ENCODE measurements around the gene OLA1.

Gene OLA1

GRCh38 chr2:174184915-174185314, 63.4 kb downstream of the OLA1 start:
- Histone ChIP-seq H3K9me3 (ENCODE audit: control insufficient read depth, insufficient read depth, low read length) (no peaks in the 10 kb centered on the region), H3K4me1 (ENCODE audit: control insufficient read depth, low read length) (no peaks in the 10 kb centered on the region), H3K27ac (ENCODE audit: low read depth, low read length) (no peak overlapping the region), H3K4me2 (ENCODE audit: low read length) (no peak overlapping the region), H3K9me2 (replicated peaks; ENCODE audit: control insufficient read depth, low read length) (no peaks in the 10 kb centered on the region), H3K4me3 (ENCODE audit: low read length) (no peak overlapping the region), H4K20me1 (ENCODE audit: control insufficient read depth, insufficient read depth, low read depth, low read length) (no peaks in the 10 kb centered on the region), H3K27me3 (ENCODE audit: control insufficient read depth, low read length) (no peaks in the 10 kb centered on the region), H3K79me2 (ENCODE audit: control insufficient read depth, low read length) (peaks cover 79% of the 10 kb centered on the region), H3F3A (ENCODE audit: control insufficient read depth, insufficient read depth) (no peaks in the 10 kb centered on the region), H3K36me3 (ENCODE audit: control insufficient read depth, low read length) (peaks cover 20% of the 10 kb centered on the region)
- TF ChIP-seq, protein P1, sequence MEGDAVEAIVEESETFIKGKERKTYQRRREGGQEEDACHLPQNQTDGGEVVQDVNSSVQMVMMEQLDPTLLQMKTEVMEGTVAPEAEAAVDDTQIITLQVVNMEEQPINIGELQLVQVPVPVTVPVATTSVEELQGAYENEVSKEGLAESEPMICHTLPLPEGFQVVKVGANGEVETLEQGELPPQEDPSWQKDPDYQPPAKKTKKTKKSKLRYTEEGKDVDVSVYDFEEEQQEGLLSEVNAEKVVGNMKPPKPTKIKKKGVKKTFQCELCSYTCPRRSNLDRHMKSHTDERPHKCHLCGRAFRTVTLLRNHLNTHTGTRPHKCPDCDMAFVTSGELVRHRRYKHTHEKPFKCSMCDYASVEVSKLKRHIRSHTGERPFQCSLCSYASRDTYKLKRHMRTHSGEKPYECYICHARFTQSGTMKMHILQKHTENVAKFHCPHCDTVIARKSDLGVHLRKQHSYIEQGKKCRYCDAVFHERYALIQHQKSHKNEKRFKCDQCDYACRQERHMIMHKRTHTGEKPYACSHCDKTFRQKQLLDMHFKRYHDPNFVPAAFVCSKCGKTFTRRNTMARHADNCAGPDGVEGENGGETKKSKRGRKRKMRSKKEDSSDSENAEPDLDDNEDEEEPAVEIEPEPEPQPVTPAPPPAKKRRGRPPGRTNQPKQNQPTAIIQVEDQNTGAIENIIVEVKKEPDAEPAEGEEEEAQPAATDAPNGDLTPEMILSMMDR (IDR thresholded peaks at IDR 0.05; ENCODE audit: low read depth, low read length, poor library complexity, severe bottlenecking): no peak
- no peak for TF ChIP-seq EZH2phosphoT487 (IDR thresholded peaks at IDR 0.05; ENCODE audit: borderline replicate concordance, low read length)

DNA sequence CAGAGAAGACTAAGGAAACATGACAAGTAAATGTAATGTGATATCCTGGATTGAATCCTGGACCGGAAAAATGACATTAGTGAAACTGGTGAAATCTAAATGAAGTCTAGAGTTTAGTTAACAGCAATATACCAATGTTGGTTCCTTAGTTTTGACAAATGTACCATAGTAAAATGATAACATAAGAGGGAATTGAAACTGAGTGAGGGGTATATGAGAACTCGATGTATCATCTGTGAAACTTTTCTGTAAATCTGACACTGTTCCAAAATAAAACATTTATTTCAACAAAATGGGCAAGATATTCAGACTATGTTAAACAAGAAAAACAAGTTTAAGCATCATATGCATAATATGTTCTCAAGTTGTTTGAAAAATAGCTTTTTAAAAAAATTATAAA, 63.8 kb downstream of the OLA1 start:
- Histone ChIP-seq H3K79me2 (ENCODE audit: control insufficient read depth, low read length) (peaks cover 76% of the 10 kb centered on the region), H3K27me3 (ENCODE audit: control insufficient read depth, low read length) (no peaks in the 10 kb centered on the region), H3K4me2 (ENCODE audit: low read length) (no peak overlapping the region), H3K9me2 (replicated peaks; ENCODE audit: control insufficient read depth, low read length) (no peaks in the 10 kb centered on the region), H3K36me3 (ENCODE audit: control insufficient read depth, low read length) (peaks cover 20% of the 10 kb centered on the region), H4K20me1 (ENCODE audit: control insufficient read depth, insufficient read depth, low read depth, low read length) (no peaks in the 10 kb centered on the region), H3K4me3 (ENCODE audit: low read length) (no peak overlapping the region), H3K9me3 (ENCODE audit: control insufficient read depth, insufficient read depth, low read length) (no peaks in the 10 kb centered on the region), H3K27ac (ENCODE audit: low read depth, low read length) (no peak overlapping the region), H3F3A (ENCODE audit: control insufficient read depth, insufficient read depth) (no peaks in the 10 kb centered on the region), H3K4me1 (ENCODE audit: control insufficient read depth, low read length) (no peaks in the 10 kb centered on the region)
- no peak for TF ChIP-seq EZH2phosphoT487 (IDR thresholded peaks at IDR 0.05; ENCODE audit: borderline replicate concordance, low read length)
- TF ChIP-seq, protein P1 (IDR thresholded peaks at IDR 0.05; ENCODE audit: low read depth, low read length, poor library complexity, severe bottlenecking): no peak

GRCh38 chr2:174183076-174183475, 65.3 kb downstream of the OLA1 start:
- H3K4me3 ChIP-seq (ENCODE audit: low read length): no peak overlapping the region
- no peak overlapping the region for H3K4me2 ChIP-seq (ENCODE audit: low read length)
- H4K20me1 ChIP-seq (ENCODE audit: control insufficient read depth, insufficient read depth, low read depth, low read length): no peaks in the 10 kb centered on the region
- H3K27me3 ChIP-seq (ENCODE audit: control insufficient read depth, low read length): no peaks in the 10 kb centered on the region
- H3F3A ChIP-seq (ENCODE audit: control insufficient read depth, insufficient read depth): no peaks in the 10 kb centered on the region
- H3K9me3 ChIP-seq (ENCODE audit: control insufficient read depth, insufficient read depth, low read length): no peaks in the 10 kb centered on the region
- no peak overlapping the region for H3K27ac ChIP-seq (ENCODE audit: low read depth, low read length)
- peaks cover 70% of the 10 kb centered on the region for H3K79me2 ChIP-seq (ENCODE audit: control insufficient read depth, low read length)
- H3K4me1 ChIP-seq (ENCODE audit: control insufficient read depth, low read length): no peaks in the 10 kb centered on the region
- no peaks in the 10 kb centered on the region for H3K9me2 ChIP-seq (replicated peaks; ENCODE audit: control insufficient read depth, low read length)
- H3K36me3 ChIP-seq (ENCODE audit: control insufficient read depth, low read length): peaks cover 20% of the 10 kb centered on the region
- TF ChIP-seq EZH2phosphoT487 (IDR thresholded peaks at IDR 0.05; ENCODE audit: borderline replicate concordance, low read length): no peak

- no peaks in the 10 kb centered on the region for H3K4me1 ChIP-seq (ENCODE audit: control insufficient read depth, low read length)
- peaks cover 63% of the 10 kb centered on the region for H3K79me2 ChIP-seq (ENCODE audit: control insufficient read depth, low read length)
- H3K4me2 ChIP-seq (ENCODE audit: low read length): no peak overlapping the region
- H3F3A ChIP-seq (ENCODE audit: control insufficient read depth, insufficient read depth): no peaks in the 10 kb centered on the region
- H4K20me1 ChIP-seq (ENCODE audit: control insufficient read depth, insufficient read depth, low read depth, low read length): no peaks in the 10 kb centered on the region
- H3K27me3 ChIP-seq (ENCODE audit: control insufficient read depth, low read length): no peaks in the 10 kb centered on the region
- no peaks in the 10 kb centered on the region for H3K9me2 ChIP-seq (replicated peaks; ENCODE audit: control insufficient read depth, low read length)
- no peak for TF ChIP-seq EZH2phosphoT487 (IDR thresholded peaks at IDR 0.05; ENCODE audit: borderline replicate concordance, low read length)
- TF ChIP-seq, protein P1 (IDR thresholded peaks at IDR 0.05; ENCODE audit: low read depth, low read length, poor library complexity, severe bottlenecking): no peak
- H3K4me3 ChIP-seq (ENCODE audit: low read length): no peak overlapping the region
- no peaks in the 10 kb centered on the region; the same call in 1 of the 2 replicates for H3K9me3 ChIP-seq (ENCODE audit: control insufficient read depth, insufficient read depth, low read length)
- H3K27ac ChIP-seq (ENCODE audit: low read depth, low read length): no peak overlapping the region
- H3K36me3 ChIP-seq (ENCODE audit: control insufficient read depth, low read length): peaks cover 24% of the 10 kb centered on the region
Observed at GRCh38 chr2:174181368-174181767, 67.0 kb downstream of the OLA1 start.
